K562 treated with DMSO at 1 percent for 4 hours (cell line): ENCODE results near the gene RNASE4. TPM values are rescaled to one million over a fixed set of nuclear protein-coding genes. Genes with fewer than 3 reads are reported as not detected.

Source experiments
- total RNA-seq: library from RNA; unstranded; fragments of 300-600 nt; gene quantifications from 2 replicates; pipeline ENCODE4 v1.2.3, GENCODE V29; 2022; ENCODE audit not compliant: insufficient read depth

Gene RNASE4
- 0.80 and 4.6 TPM in 2 replicates for total RNA-seq

DNA sequence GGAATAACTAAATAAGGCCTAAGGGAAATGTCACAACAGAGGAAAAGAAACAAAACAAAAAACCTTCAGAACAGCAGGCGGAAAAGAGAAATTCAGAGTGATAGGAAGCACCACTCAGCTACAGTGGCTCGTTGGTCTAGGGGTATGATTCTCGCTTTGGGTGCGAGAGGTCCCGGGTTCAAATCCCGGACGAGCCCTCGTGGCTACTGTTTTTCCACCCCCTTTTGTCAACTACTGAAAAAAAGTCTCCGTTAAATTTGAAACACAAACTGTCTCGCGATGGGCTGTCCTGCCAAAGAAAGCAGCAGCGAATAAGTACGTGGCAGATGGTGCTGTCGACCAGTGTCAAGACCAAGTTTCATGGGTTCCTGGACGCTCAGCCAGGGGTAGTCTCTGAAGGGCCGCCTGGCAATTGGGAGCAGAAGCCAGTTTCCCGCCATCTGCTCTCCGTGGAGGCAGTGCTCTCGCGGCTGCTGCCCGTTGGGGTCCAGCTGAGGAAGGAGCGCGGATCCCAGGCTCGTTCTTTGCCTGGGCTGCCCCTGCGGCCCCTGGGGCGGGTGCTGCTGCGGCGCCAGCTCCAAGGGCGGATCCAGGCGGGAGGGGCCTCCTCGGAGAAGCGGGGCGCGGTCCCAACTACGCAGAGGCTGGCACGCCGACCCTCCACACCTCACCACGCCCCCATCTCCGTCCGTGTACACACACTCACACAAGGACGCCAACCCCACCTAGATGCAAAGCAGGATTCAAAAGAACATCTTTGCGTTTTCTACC lies at the start of gene RNASE4:
Gene RNASE4, plus strand, starts transcription at position 670 of the 771 bp plus-strand sequence. CDS start 14,812 bp downstream, outside the sequence.

DNA sequence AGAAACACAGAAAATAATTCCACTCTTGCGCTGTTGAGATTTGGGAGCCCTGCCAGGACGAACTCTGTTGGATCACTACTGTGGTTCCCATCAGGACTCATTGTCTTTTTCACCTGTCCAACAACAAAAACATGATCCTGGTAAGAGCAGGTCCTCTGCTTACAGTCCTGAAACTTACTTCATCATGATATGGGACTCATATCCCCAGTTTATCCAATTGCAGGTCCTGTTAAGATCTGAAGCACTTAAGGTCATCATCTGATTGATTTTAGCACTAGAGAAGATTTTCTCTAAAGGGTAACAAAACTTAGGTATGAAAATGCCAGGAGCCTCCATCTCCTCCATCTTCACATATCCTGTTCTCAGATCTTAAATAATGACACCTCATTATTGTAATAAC lies 42.8 kb upstream of the RNASE4 start, which contains the start of gene OR6S1:
Gene OR6S1, minus strand, starts transcription at position 101 of the 400 bp plus-strand sequence. Its CDS starts 0 bp downstream, at position 101.

GRCh38 chr14:20688167-20688839 lies 3.9 kb downstream of the RNASE4 start, which contains the start of gene ANG:
Gene ANG (plus strand): TSS chr14:20688764. CDS start chr14:20693565, 4,801 bp downstream.

DNA sequence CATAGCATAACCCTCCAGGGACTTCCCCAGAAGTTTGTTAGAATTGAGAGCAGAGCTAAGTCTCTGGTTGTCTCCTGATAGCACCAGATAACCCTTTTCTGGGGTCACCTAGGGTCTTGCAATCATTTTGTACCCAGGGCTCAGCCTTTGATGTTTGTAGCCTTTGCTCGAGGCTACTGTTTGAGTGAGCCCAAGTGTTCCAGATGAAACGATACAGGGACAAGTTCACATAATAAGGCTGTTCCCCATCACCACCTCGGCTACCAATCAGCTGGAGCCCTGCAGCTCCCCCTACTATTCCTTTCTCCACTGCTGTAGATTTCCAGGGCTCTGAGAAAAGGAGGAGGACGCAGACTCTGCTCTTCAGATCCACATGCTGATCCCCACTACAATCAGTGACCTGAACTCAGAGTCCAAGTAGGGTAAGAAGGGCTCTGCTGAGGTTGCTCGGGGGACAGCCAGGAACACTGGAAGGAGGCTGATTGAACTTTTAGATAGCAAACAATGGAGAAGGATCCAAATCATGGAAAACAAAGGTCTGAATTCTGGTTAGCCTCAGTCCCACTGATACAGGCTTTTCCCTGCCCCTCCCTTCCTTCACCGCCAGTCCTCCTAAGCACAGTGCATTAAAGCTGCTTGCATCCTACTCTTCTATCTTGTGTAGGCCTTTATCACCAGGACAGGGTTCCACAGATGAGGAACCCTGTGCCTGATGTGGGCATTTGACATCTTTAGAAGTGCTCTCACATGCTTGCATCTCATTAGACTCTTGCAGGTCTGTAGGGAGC lies 61.4 kb downstream of the RNASE4 start, which contains the start of gene EDDM3A:
Gene EDDM3A, plus strand, starts transcription at position 317 of the 788 bp plus-strand sequence. CDS start 1,694 bp downstream, outside the sequence.

Other genes with a start within 250 kb of the RNASE4 start
- gene KLHL33, start 248.4 kb upstream of the RNASE4 start, total RNA-seq, result 0.10 TPM in 1 of 2 replicates, not detected in the other
- 32.4 and 42.3 TPM in 2 replicates for gene OSGEP, start 229.7 kb upstream of the RNASE4 start, total RNA-seq
- gene APEX1, start 229.3 kb upstream of the RNASE4 start, total RNA-seq, result 130 and 152 TPM in 2 replicates
- 21.9 and 22.0 TPM in 2 replicates for gene PIP4P1, start 223.1 kb upstream of the RNASE4 start, total RNA-seq
- 75.8 and 87.0 TPM in 2 replicates for gene PNP, start 215.2 kb upstream of the RNASE4 start, total RNA-seq
- not detected in 2 replicates for gene RNASE10, start 179.0 kb upstream of the RNASE4 start, total RNA-seq
- gene RNASE9, start 123.5 kb upstream of the RNASE4 start, total RNA-seq, result not detected in 2 replicates
- not detected in 2 replicates for gene RNASE11, start 96.6 kb upstream of the RNASE4 start, total RNA-seq
- not detected in 2 replicates for gene RNASE12, start 93.2 kb upstream of the RNASE4 start, total RNA-seq
- not detected in 2 replicates for gene OR6S1, start 42.9 kb upstream of the RNASE4 start, total RNA-seq
- 1.7 TPM in 1 of 2 replicates, not detected in the other for gene ANG, start 4.2 kb downstream of the RNASE4 start, total RNA-seq
- gene EDDM3A, start 61.3 kb downstream of the RNASE4 start, total RNA-seq, result not detected in 2 replicates
- not detected in 2 replicates for gene EDDM3B, start 83.8 kb downstream of the RNASE4 start, total RNA-seq
- gene RNASE6, start 96.7 kb downstream of the RNASE4 start, total RNA-seq, result not detected in 2 replicates
- 20.2 and 38.3 TPM in 2 replicates for gene RNASE1, start 118.3 kb downstream of the RNASE4 start, total RNA-seq
- gene RNASE3, start 206.8 kb downstream of the RNASE4 start, total RNA-seq, result not detected in 2 replicates